Measurements from ENCODE around the gene NPAS2.

NPAS2 gene

DNA sequence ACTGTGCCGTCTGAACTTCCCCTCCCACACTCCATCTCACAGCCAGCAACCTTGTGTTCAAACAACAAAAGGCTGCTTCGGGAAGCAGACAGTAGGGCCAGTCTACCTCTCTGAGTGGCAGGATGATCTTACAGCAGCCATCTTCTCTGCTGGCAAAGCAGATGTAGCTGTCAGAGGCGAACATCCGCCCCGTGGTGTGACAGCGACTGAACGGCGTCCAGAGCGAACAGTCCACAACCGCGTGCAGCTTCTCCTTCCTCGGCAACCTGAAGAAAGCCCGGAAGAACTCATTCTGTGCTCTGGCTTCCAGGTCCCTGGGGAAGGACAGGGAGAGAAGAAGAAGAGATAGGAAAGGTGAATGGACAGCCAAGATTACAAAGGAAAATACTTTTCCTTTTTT is 220.1 kb downstream of the NPAS2 start:
- no peak for DNase-seq (ENCODE audit: extremely low spot score)
- POLR2A ChIA-PET = no interaction called here
- CTCF ChIA-PET = interaction anchor here (0.6 kb wide), 1 partner anchor 113 kb away, joined by 4 read pairs; no protein-coding TSS in a partner anchor
- no peak for TF ChIP-seq SUZ12 (IDR thresholded peaks at IDR 0.05)
- TF ChIP-seq L3MBTL2 (conservative IDR thresholded peaks at IDR 0.05) = no peak
- no peak for TF ChIP-seq ELF4 (IDR thresholded peaks at IDR 0.05)
- no peak for TF ChIP-seq LEF1 (IDR thresholded peaks at IDR 0.05; ENCODE audit: borderline replicate concordance)
- TF ChIP-seq, protein P1, sequence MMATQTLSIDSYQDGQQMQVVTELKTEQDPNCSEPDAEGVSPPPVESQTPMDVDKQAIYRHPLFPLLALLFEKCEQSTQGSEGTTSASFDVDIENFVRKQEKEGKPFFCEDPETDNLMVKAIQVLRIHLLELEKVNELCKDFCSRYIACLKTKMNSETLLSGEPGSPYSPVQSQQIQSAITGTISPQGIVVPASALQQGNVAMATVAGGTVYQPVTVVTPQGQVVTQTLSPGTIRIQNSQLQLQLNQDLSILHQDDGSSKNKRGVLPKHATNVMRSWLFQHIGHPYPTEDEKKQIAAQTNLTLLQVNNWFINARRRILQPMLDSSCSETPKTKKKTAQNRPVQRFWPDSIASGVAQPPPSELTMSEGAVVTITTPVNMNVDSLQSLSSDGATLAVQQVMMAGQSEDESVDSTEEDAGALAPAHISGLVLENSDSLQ (IDR thresholded peaks at IDR 0.05) = no peak
- no peak for TF ChIP-seq NFRKB (IDR thresholded peaks at IDR 0.05)
- TF ChIP-seq TARDBP (IDR thresholded peaks at IDR 0.05) = no peak
- TF ChIP-seq HDGF (IDR thresholded peaks at IDR 0.05; ENCODE audit: borderline replicate concordance) = no peak
- TF ChIP-seq FOXA1 (IDR thresholded peaks at IDR 0.05) = no peak
- no peak for TF ChIP-seq ARNT (IDR thresholded peaks at IDR 0.05)
- no peak for TF ChIP-seq ZNF384 (IDR thresholded peaks at IDR 0.05)
- no peak for TF ChIP-seq SP1 (IDR thresholded peaks at IDR 0.05)
- TF ChIP-seq FOXM1 (IDR thresholded peaks at IDR 0.05; ENCODE audit: borderline replicate concordance) = no peak

DNA sequence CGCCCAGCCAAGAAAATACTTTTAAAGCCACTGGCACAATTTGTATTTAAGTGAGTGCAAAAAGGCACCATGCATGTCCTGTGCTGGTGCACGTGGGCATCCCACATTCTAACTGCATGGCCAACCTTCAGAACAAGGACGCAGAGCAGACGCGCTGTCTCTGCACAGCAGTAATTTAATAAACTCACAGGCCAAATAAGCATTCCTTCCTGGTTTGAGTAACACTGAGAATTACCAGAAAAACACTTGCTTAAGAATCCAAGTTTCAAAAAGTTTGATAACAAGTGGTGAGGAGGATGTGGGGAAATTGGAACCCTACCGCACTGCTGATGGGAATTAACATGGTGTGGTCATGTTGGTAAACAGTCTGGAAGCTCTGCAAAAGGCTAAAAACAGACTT is 220.8 kb downstream of the NPAS2 start:
- ChIA-PET POLR2A (no interaction called here), CTCF (no interaction called here)
- DNase-seq (ENCODE audit: extremely low spot score) = no peak
- TF ChIP-seq SP1 (IDR thresholded peaks at IDR 0.05) = no peak
- TF ChIP-seq ELF4 (IDR thresholded peaks at IDR 0.05) = no peak
- no peak for TF ChIP-seq FOXA1 (IDR thresholded peaks at IDR 0.05)
- no peak for TF ChIP-seq FOXK2 (IDR thresholded peaks at IDR 0.05)
- no peak for TF ChIP-seq CTBP1 (IDR thresholded peaks at IDR 0.05; ENCODE audit: borderline replicate concordance)
- TF ChIP-seq NFRKB (IDR thresholded peaks at IDR 0.05) = no peak

DNA sequence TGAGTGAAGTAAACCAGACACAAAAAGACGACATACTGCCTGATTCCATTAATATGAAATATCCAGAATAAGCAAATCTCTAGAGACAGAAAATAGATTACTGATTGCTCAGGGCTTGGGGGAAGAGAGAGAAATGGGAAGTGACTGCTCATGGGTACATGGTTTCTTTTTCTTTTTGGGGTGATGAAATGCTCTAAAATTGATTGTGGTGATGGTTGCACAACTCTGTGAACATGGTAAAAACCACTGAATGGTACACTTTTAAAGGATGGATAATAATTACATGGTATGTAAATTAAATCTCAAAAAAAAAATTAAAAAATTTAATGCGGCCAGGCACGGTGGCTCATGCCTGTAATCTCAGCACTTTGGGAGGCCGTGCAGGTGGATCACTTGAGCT is 221.5 kb downstream of the NPAS2 start:
- TF ChIP-seq CTBP1 (IDR thresholded peaks at IDR 0.05; ENCODE audit: borderline replicate concordance) = no peak
- no peak for TF ChIP-seq SUZ12 (IDR thresholded peaks at IDR 0.05)
- TF ChIP-seq FOXK2 (IDR thresholded peaks at IDR 0.05) = no peak
- TF ChIP-seq ELF4 (IDR thresholded peaks at IDR 0.05) = no peak
- TF ChIP-seq ZNF384 (IDR thresholded peaks at IDR 0.05) = no peak
- TF ChIP-seq HDGF (IDR thresholded peaks at IDR 0.05; ENCODE audit: borderline replicate concordance) = no peak
- TF ChIP-seq FOXM1 (IDR thresholded peaks at IDR 0.05; ENCODE audit: borderline replicate concordance) = no peak
- TF ChIP-seq, protein P1 (IDR thresholded peaks at IDR 0.05) = no peak
- TF ChIP-seq SP1 (IDR thresholded peaks at IDR 0.05) = no peak
- TF ChIP-seq NFRKB (IDR thresholded peaks at IDR 0.05) = no peak
- TF ChIP-seq L3MBTL2 (conservative IDR thresholded peaks at IDR 0.05) = no peak
- TF ChIP-seq LEF1 (IDR thresholded peaks at IDR 0.05; ENCODE audit: borderline replicate concordance) = no peak
- no peak for TF ChIP-seq ARNT (IDR thresholded peaks at IDR 0.05)
- no peak for TF ChIP-seq FOXA1 (IDR thresholded peaks at IDR 0.05)
- no peak for TF ChIP-seq TARDBP (IDR thresholded peaks at IDR 0.05)
- CTCF ChIA-PET = no interaction called here
- no peak for DNase-seq (ENCODE audit: extremely low spot score)
- POLR2A ChIA-PET = no interaction called here

DNA sequence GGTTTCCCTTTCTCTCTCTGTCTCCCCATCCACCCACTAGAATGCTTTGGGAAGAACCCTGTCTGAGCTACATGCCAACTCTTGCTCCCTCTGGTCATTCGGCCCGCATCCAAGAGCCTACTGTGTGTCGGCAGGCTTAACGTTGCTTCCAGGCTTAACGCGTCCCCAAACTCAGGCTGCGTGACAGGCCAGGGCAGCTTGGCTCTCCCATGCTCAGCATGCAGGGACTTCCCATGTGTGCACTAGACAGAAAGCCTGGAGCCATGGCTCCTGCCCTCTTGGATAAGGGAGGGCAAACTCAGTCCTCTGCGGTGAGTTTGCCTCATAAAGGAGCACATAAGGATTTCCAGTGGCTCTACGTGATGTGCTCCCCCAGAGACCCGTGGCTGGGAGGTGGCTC is 225.4 kb downstream of the NPAS2 start:
- CTCF ChIA-PET = interaction anchor here (1.3 to 1.6 kb wide), 2 partner anchors 9 to 107 kb away, joined by 4 to 9 read pairs; no protein-coding TSS in a partner anchor
- POLR2A ChIA-PET = no interaction called here
- DNase-seq (ENCODE audit: extremely low spot score) = no peak
- TF ChIP-seq FOXK2 (IDR thresholded peaks at IDR 0.05) (no peak), CTBP1 (IDR thresholded peaks at IDR 0.05; ENCODE audit: borderline replicate concordance) (no peak), SP1 (IDR thresholded peaks at IDR 0.05) (no peak), LEF1 (IDR thresholded peaks at IDR 0.05; ENCODE audit: borderline replicate concordance) (no peak), FOXA1 (IDR thresholded peaks at IDR 0.05) (no peak), ARNT (IDR thresholded peaks at IDR 0.05) (no peak), FOXM1 (IDR thresholded peaks at IDR 0.05; ENCODE audit: borderline replicate concordance) (no peak), NFRKB (IDR thresholded peaks at IDR 0.05) (no peak), HDGF (IDR thresholded peaks at IDR 0.05; ENCODE audit: borderline replicate concordance) (no peak), ZNF384 (IDR thresholded peaks at IDR 0.05) (no peak)
- TF ChIP-seq, protein P1 (IDR thresholded peaks at IDR 0.05) = no peak

Measured in HEK293T (cell line).